Calu3 (cell line): ENCODE results near the gene OSMR. TPM values are rescaled to one million over a fixed set of nuclear protein-coding genes. Genes with fewer than 3 reads are reported as not detected.
A peak's percentile ranks its signal among the peaks of the same experiment; 100 is the strongest.
"Not testable (repeated sequence)": the region's sequence is repeated elsewhere in the genome, so short reads cannot be mapped to it uniquely, and the experiment has no call there.

ENCODE experiments used
- BruUV-seq: library from RNA; stranded (reverse); fragments of 400-500 nt; replicated peaks from 2 replicates; lab custom pipeline; 2021; lab: Mats Ljungman, UMichigan
- CTCF ChIA-PET: fragments of 300-600 bp; sonication (Branson Sonifier 250); formaldehyde crosslinking; loops from one replicate; lab custom pipeline; 2022; ENCODE audit warnings: antibody characterized with exemption; lab: Charles Lee
- DNase-seq: peaks from one replicate; pipeline ENCODE4 v3.0.0; 2022
- H3K27ac Mint-ChIP-seq: one replicate; pipeline ENCODE4 v1.8.0; 2022; ENCODE audit warnings: mixed read lengths; ENCODE audit not compliant: unreplicated experiment
- H3K27me3 Mint-ChIP-seq: one replicate; pipeline ENCODE4 v1.8.0; 2022; ENCODE audit warnings: mixed read lengths; ENCODE audit not compliant: unreplicated experiment
- H3K36me3 Mint-ChIP-seq: one replicate; pipeline ENCODE4 v1.8.0; 2022; ENCODE audit warnings: mild to moderate bottlenecking, moderate library complexity, mixed read lengths; ENCODE audit not compliant: insufficient read depth, unreplicated experiment
- H3K4me1 Mint-ChIP-seq: one replicate; pipeline ENCODE4 v1.8.0; 2022; ENCODE audit warnings: mild to moderate bottlenecking, low read depth, mixed read lengths; ENCODE audit not compliant: unreplicated experiment
- H3K4me3 Mint-ChIP-seq: one replicate; pipeline ENCODE4 v1.8.0; 2022; ENCODE audit warnings: mild to moderate bottlenecking, low read depth, moderate library complexity, mixed read lengths; ENCODE audit not compliant: unreplicated experiment
- H3K9me3 Mint-ChIP-seq: one replicate; pipeline ENCODE4 v1.8.0; 2022; ENCODE audit warnings: low read depth, mixed read lengths; ENCODE audit not compliant: unreplicated experiment
- CTCF ChIP-seq: fragments of 200-600 bp; IDR thresholded peaks from one replicate; pipeline ENCODE4 v1.8.0; 2022; ENCODE audit warnings: antibody characterized with exemption; ENCODE audit not compliant: unreplicated experiment
- intact Hi-C: fragments of 100-400 bp; cut with micrococcal nuclease; formaldehyde crosslinking; loops from one replicate; pipeline ENCODE4 v1.10.0; 2022; ENCODE audit not compliant: unreplicated experiment
- total RNA-seq: library from RNA; stranded (reverse); gene quantifications from 2 replicates; pipeline ENCODE4 v1.2.3, GENCODE V29; 2022

The OSMR gene
- total RNA-seq, 1 experiment from 2014 or later = 76.4 TPM

- no TSS peak for BruUV-seq
- peak overlapping the region; percentile 89 for H3K4me3 Mint-ChIP-seq
Observed at GRCh38 chr5:38847559-38848347, 1.9 kb downstream of the OSMR start.

GRCh38 chr5:38848637-38849036 lies 2.8 kb downstream of the OSMR start:
- H3K9me3 Mint-ChIP-seq = no peaks in the 10 kb centered on the region
- TF ChIP-seq CTCF = no peak
- CTCF ChIA-PET = no interaction called here
- no TSS peak for BruUV-seq
- DNase-seq = no peak
- H3K4me1 Mint-ChIP-seq = peaks cover 23% of the 10 kb centered on the region
- no peaks in the 10 kb centered on the region for H3K27me3 Mint-ChIP-seq
- intact Hi-C loops = loop anchor here (5.0 kb wide), 2 partner anchors 74 to 574 kb away; partner anchors contain the start of gene DAB2
- peak overlapping the region; percentile 94 for H3K27ac Mint-ChIP-seq
- peaks cover 54% of the 10 kb centered on the region for H3K36me3 Mint-ChIP-seq
- peak overlapping the region; percentile 89 for H3K4me3 Mint-ChIP-seq

More at GRCh38 chr5:38847559-38848347, 1.9 kb downstream of the OSMR start:
- Mint-ChIP-seq H3K9me3 (no peaks in the 10 kb centered on the region), H3K27ac (peak overlapping the region; percentile 94), H3K27me3 (no peaks in the 10 kb centered on the region), H3K36me3 (peaks cover 57% of the 10 kb centered on the region), H3K4me1 (peaks cover 21% of the 10 kb centered on the region)
- CTCF ChIA-PET = interaction anchor here (1.2 to 1.3 kb wide), 2 partner anchors 24 to 38 kb away, joined by 4 to 9 read pairs; no protein-coding TSS in a partner anchor
- DNase-seq = peak; percentile 41
- intact Hi-C loops = loop anchor here (1.0 to 5.0 kb wide), 3 partner anchors 25 to 575 kb away; partner anchors contain the start of gene DAB2
- TF ChIP-seq CTCF = no peak

- peak overlapping the region; percentile 94 for H3K27ac Mint-ChIP-seq
- H3K4me1 Mint-ChIP-seq = peaks cover 51% of the 10 kb centered on the region
- H3K27me3 Mint-ChIP-seq, DNase-seq, H3K9me3 Mint-ChIP-seq, BruUV-seq, H3K4me3 Mint-ChIP-seq, intact Hi-C loops, CTCF ChIA-PET: not testable (repeated sequence)
- peaks cover 37% of the 10 kb centered on the region for H3K36me3 Mint-ChIP-seq
Observed at GRCh38 chr5:38851640-38852039, 5.8 kb downstream of the OSMR start.

DNA sequence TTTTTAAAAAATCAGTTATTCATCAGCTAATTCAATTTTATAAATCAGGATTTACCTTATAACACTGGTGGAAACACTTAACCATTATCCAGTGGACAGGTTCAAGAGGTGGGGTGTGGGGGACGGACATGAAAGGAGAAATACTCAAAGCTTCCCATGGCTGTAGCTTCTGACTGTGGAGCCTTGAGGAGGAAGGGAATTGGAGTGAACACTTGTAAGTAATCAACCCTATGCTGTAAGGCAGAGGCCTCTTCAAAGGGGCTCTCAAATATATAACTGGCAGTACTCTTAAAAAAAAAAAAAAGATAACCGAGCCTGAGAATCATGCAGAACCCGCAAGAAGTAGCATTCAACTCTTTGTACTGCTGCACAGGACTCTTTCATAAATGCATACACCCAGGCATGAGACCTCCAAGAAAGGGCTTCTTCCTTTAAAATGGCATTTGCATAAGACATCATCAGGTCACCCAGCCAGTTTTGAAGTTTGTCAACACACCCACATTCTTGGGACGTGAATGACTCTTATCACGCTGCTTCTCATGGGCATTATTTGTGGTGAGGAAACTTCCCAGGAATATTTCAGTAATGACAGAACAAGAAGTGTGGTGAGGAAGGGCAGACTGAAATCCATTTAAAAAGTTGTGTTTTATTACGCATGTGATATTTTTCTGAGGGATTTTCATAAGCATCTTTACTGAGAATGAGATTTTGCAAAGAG lies 8.1 kb downstream of the OSMR start:
- Mint-ChIP-seq H3K9me3 (peaks cover 4% of the 10 kb centered on the region), H3K27ac (peak overlapping the region; percentile 94), H3K36me3 (peaks cover 28% of the 10 kb centered on the region), H3K27me3 (no peaks in the 10 kb centered on the region), H3K4me1 (peaks cover 47% of the 10 kb centered on the region), H3K4me3 (peak overlapping the region; percentile 46)
- DNase-seq = peak; percentile 70
- intact Hi-C loops = loop anchor here (1.0 kb wide), 1 partner anchor 18 kb away; no protein-coding TSS in a partner anchor
- CTCF ChIA-PET = interaction anchor here (0.9 to 1.1 kb wide), 3 partner anchors 13 to 18 kb away, joined by 3 to 7 read pairs (median 4); no protein-coding TSS in a partner anchor
- TSS peak; percentile 99 for BruUV-seq
- no peak for TF ChIP-seq CTCF
